GM19395 (cell line): ENCODE data around the gene USP4.
"Not testable (repeated sequence)": the region's sequence is repeated elsewhere in the genome, so short reads cannot be mapped to it uniquely, and the experiment has no call there.

Source experiments
- ATAC-seq: cut with Tn5 transposase; IDR thresholded peaks from one replicate; pipeline ENCODE4 v1.9.1; 2021; ENCODE audit warnings: mild to moderate bottlenecking, moderate library complexity; ENCODE audit not compliant: unreplicated experiment

Gene USP4

DNA sequence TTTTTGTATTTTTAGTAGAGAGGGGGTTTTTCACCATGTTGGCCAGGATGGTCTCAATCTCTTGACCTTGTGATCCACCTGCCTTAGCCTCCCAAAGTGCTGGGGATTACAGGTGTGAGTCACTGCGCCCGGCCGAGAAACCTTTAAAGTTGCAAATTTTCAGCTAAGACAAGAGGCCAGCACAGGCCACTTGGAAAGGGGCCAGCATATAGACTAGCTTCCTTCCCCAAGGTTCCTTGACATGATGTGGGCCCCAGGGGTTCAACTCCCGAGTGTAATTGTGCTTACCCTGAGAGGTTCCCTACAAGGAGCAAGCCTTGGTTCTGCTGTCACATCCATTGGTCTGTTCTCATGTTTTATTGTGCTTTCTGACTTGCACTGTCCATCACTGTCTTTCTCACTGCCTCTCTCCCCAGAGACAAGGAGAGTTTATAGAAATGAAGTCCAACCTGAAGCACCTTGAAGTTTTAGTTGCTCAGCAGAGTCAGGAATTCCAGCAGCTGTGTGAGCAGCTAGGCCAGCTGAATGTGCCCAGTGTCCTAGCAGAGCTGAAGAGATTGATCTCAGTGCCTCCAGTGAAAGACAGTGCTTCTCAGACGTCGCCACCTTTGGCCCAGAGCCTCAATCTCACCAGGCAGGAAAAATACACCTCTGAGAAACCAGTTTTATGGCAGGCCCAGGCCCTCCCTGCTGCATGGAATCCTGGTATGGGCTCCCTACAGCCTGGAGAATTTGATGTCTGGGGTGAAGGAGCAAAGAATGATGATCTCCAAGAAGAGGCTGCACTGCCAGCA, 83.9 kb downstream of the USP4 start:
- no peak for ATAC-seq

DNA sequence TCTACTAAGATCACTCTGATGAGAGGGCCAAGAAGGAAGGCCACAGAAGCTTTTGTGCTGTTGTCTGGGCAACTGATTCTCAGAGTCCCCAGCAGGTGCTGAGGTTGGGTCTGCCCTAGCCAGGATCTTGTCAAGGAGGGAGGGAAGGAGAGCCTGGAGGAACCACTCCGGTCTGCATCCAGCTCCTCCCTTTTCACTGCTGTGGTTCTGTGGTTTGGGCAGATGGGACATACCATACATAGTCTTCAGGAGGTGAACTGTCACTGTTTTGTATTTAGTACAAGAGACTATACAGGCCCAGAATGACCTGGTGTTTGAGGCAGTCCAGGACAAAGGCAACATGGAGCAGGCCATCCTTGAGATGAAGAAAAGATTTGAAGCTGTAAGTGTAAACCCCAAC, 84.7 kb downstream of the USP4 start:
- no peak for ATAC-seq

DNA sequence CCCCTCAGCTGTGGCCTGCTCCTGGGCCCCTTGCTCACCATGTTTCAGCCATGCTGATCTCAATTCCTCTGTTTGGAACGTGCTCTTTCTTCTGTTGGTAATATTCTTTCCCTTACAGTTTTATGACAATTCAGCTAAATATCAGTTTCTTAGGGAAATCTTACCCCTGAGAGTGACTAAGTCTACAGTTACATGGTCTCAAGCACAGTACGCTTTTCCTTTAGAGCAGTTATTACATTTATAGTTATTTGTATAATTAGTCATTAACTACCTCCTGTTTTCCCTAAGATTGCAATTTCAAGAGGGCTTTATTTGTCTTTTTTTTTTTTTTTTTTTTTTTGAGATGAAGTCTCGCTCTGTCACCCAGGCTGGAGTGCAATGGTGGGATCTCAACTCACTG, 86.3 kb downstream of the USP4 start:
- ATAC-seq: no peak

DNA sequence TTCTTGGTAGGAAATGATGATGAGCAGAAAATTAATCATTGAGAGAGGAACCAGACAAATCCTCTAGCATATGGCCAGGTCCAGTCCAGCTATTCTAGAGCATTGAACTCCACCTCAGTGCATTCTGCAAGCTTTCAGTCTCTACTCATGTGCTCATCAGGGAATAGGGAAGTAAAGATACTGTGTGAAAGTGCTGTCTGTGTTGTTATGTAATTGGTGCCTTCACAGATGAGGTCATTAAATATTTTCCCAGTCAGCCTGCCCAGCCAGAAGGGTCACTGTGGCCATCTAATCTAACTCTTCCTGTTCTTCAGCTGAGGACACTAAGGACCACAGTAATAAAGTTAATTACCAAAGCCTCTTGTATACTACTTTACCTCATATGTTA, 91.0 kb downstream of the USP4 start:
- no peak for ATAC-seq

DNA sequence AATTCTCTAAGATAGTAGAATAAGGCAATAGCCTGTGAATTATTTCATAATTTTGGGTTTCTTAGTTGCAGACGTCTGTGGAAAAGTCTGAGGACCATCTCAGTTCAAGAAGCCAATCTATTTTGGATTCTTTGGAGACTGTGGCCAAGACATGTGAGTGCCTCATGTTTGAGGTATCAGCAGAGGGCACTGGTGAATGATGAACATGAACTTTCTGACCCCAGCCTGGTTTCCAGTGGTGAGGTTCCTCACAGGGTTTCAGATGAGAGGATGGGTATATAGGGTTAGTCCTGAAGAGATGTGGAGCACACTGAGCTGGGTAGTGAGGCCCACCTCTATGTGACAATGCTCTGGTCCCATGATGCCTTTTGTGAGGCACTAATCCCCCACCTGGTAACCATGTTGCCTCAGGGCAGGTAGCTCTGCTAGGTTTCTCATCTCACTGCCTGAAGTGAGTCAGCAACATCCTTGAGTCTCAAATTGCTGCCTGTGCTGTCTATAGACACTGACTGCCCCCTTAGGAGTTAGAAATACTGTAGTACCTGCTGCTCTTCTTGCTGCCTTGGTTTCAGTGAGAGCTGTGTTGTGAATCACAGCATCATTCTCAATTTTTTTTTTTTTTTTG, 95.2 kb downstream of the USP4 start:
- no peak for ATAC-seq

DNA sequence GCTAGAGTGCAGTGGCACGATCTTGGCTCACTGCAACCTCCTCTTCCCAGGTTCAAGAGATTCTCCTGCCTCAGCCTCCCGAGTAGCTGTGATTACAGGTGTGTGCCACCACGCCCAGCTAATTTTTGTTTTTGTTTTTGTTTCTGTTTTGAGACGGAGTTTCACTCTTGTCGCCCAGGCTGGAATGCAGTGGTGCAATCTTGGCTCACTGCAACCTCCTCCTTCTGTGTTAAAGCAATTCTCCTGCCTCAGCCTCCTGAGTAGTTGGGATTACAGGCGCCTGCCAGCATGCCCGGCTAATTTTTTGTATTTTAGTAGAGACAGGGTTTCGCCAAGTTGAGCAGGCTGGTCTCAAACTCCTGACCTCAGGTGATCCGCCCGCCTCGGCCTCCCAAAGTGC, 99.8 kb downstream of the USP4 start:
- ATAC-seq: not testable (repeated sequence)

DNA sequence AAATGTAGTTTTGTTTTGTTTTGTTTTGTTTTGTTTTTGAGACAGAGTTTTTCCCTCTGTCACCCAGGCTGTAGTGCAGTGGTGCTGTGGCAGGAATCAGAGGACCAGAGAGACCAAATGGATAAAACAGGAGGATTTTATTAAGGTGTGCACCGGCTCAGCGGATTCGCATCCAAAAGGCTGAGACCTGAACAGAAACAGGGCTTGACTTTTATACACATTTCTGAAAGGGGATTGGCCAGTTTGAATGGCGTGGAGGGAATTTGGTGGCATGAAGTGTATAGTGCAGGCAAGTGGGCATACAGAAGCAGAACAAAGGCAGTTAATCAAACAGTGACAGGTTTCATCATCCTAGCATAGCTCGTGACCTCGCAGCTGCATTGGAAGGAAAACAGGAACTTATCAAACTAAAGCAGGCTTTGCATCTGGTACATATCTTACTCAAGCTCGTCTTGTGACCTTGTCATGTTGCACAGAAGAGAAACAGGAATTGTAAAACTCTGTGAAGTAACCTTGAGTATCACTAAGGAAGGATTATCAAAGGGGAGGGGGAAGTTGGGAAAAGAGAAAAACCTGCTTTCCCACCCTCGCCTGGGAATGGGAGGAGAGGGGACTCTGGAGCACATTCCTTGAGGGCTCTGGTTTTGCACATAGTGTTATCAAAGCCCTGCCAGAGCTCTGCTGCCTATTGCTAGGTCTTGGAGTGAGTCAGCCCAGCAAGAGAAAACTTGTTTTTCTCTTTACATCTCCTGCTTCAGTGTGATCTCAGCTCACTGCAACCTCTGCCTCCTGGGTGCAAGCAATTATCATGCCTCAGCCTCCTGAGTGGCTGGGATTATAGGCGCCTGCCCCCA, 101.4 kb downstream of the USP4 start:
- ATAC-seq: no peak

DNA sequence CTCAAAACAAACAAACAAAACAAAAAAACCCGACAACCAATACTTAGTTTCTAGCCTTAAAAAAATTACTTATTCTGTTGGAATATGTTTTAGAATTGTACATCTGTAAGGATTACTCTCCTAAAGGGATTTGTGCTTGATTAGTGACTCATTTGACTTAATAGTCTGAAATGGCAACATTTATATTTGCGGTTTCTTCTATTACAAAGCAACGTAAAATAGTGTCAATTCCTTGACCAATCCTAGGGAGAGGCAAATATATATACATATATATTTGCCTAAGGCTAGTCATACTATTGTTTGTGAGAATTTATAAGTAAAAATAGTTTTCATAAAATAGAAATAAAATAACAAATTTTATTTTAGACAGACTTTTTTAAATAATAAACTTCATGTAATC, 102.5 kb downstream of the USP4 start:
- ATAC-seq: no peak

DNA sequence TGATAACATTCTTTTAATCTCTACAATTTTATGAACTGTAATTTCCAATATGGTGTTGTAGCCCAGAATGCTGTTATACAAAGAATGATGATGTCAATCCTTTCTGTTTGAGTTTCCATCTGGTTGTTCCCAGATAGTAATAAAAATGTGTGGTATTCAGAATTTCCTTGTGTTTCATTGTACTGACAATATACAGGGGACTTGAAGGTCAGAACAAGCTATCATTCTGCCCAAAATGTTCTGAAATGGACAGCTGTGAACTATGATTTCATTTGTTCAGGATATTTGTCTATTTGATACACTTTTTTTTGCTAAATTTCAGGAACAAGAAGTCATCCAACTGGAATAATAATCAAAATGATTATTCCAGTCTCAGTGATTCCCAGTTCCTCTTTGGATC, 103.6 kb downstream of the USP4 start:
- no peak for ATAC-seq

DNA sequence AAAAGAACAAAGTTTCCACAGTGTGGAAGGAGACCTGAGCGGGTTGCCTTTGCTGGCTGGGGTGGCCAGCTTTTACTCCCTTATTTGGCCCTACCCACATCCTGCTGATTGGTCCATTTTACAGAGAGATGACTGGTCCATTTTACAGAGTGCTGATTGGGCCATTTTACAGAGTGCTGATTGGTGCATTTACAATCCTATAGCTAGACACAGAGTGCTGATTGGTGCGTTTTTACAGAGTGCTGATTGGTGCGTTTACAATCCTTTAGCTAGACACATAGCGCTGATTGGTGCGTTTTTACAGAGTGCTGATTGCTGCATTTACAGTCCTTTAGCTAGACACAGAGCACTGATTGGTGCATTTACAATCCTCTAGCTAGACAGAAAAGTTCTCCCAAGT, 111.0 kb downstream of the USP4 start:
- ATAC-seq: not testable (repeated sequence)
